ENCODE data around the gene AFAP1.

Gene AFAP1

GRCh38 chr4:7777017-7777710 lies 162.5 kb downstream of the AFAP1 start:
- no peak for DNase-seq (ENCODE audit: low spot score)
- TF ChIP-seq CTCF (IDR thresholded peaks at IDR 0.05; ENCODE audit: extremely low read depth, missing control alignments): no peak

GRCh38 chr4:7775396-7775795 lies 164.3 kb downstream of the AFAP1 start:
- no peak for TF ChIP-seq CTCF (IDR thresholded peaks at IDR 0.05; ENCODE audit: extremely low read depth, missing control alignments)
- DNase-seq (ENCODE audit: low spot score): no peak

GRCh38 chr4:7774301-7775294 lies 165.1 kb downstream of the AFAP1 start:
- no peak for DNase-seq (ENCODE audit: low spot score)
- TF ChIP-seq CTCF (IDR thresholded peaks at IDR 0.05; ENCODE audit: extremely low read depth, missing control alignments): no peak

GRCh38 chr4:7773401-7774180 lies 166.1 kb downstream of the AFAP1 start:
- no peak for TF ChIP-seq CTCF (IDR thresholded peaks at IDR 0.05; ENCODE audit: extremely low read depth, missing control alignments)
- no peak for DNase-seq (ENCODE audit: low spot score)

- no peak for TF ChIP-seq CTCF (IDR thresholded peaks at IDR 0.05; ENCODE audit: extremely low read depth, missing control alignments)
- DNase-seq (ENCODE audit: low spot score): no peak
These were observed 166.8 kb downstream of the AFAP1 start for GRCh38 chr4:7772711-7773385.

- TF ChIP-seq CTCF (IDR thresholded peaks at IDR 0.05; ENCODE audit: extremely low read depth, missing control alignments): no peak
- DNase-seq (ENCODE audit: low spot score): peak; percentile 82
These were observed 167.8 kb downstream of the AFAP1 start for GRCh38 chr4:7771541-7772507.
